Ovary (tissue), 9 donors: Measurements from ENCODE around the gene FBXO34. TPM values are rescaled to one million over a fixed set of nuclear protein-coding genes. Genes with fewer than 3 reads are reported as not detected.

ENCODE experiments used
- DNase-seq, 5 donors: peaks; one replicate each; pipeline ENCODE4 v3.0.0-alpha.2; 2019 to 2020
- H3K27ac ChIP-seq, 2 donors: fragments of 200-600 bp; one replicate each; pipeline versions ENCODE4 v1.5.1 to v1.8.0; 2019 to 2022
- H3K27me3 ChIP-seq: fragments of 200-600 bp; one replicate; pipeline ENCODE4 v1.8.0; 2022
- H3K36me3 ChIP-seq: fragments of 200-600 bp; sonication (generic); one replicate; pipeline ENCODE4 v1.5.1; 2019
- H3K4me1 ChIP-seq: one replicate; pipeline ENCODE4 v1.8.1; 2013; ENCODE audit warnings: mild to moderate bottlenecking, moderate library complexity; ENCODE audit not compliant: insufficient read depth
- H3K4me3 ChIP-seq: fragments of 200-600 bp; sonication (generic); one replicate; pipeline ENCODE4 v1.5.1; 2017
- H3K9me3 ChIP-seq, 2 donors: fragments of 200-600 bp in 1 of 2; sonication (generic) in 1 of 2; one replicate each; pipeline versions ENCODE4 v1.5.1 to v1.8.1; 2013 to 2019; ENCODE audit warnings: mild to moderate bottlenecking in 1 of 2, moderate library complexity in 1 of 2
- CTCF ChIP-seq, 3 donors: fragments of 450-650 bp in 2 of 3; fragments of 200-600 bp in 1 of 3; IDR thresholded peaks; one replicate each; pipeline versions ENCODE4 v1.5.1 to v1.8.0; 2016 to 2022; ENCODE audit warnings: antibody characterized with exemption in 3 of 3, mild to moderate bottlenecking in 1 of 3
- EP300 ChIP-seq: sonication (generic); formaldehyde crosslinking; IDR thresholded peaks from one replicate; pipeline ENCODE4 v1.6.1; 2017; ENCODE audit warnings: antibody characterized with exemption
- POLR2A ChIP-seq: fragments of 450-650 bp; IDR thresholded peaks from one replicate; pipeline ENCODE4 v1.6.1; 2017; ENCODE audit warnings: antibody characterized with exemption, mild to moderate bottlenecking, moderate library complexity
- WGBS, 3 donors: extraction: QIAGEN DNeasy Blood & Tissue Kit in 1 of 3; methylation state at CpG; one replicate each; pipeline versions ENCODE4 v1.1.5 to v1.1.7; 2013 to 2017; 5-methylcytosine and 5-hydroxymethylcytosine counted together
- intact Hi-C, 4 donors: fragments of 100-400 bp; cut with DNase I; formaldehyde crosslinking; loops; one replicate each; pipeline versions ENCODE4 v1.11.0 to v1.15.1; 2022 to 2023
- polyA plus RNA-seq, 2 donors: library from polyadenylated mRNA; stranded (reverse); fragments of 200-250 nt in 1 of 2; fragments of 350-450 nt in 1 of 2; fragmentation: Illumina TruSeq in 1 of 2; extraction: RNeasy Lipid Tissue Mini Kit (QIAGEN cat#74804) in 1 of 2; gene quantifications; one replicate each; pipeline ENCODE4 v1.2.3, GENCODE V29; 2013 to 2014
- total RNA-seq, 7 donors: library from RNA; depleted of rRNA in 2 of 7; stranded (reverse); fragments of >200 nt in 2 of 7; fragmentation: NEBNext Ultra II Directional in 3 of 7; extraction: Animal tissue kit (Norgen Biotek cat#: 25700) in 3 of 7; gene quantifications; one replicate each; pipeline versions ENCODE4 v1.1.0 to v1.2.4, GENCODE V29; 2016 to 2023
- donor health status: DM: no; HTN: no; CAD: no; lungs with moderate emphysema.
- donor health status: DM: no; HTN: no; CAD: no.
- donor health status: Bipolar disorder and iron deficiency.
- donor health status: DM: yes; HTN: yes; CAD: no.
- donor health status: DM: no; HTN: no; CAD: no.
- donor health status: DM: yes; HTN: yes; CAD: no.

The FBXO34 gene
- total and polyA plus RNA-seq, 9 donors: 11.4 to 29.8 (median 20.8) TPM

- intact Hi-C loops: no loop called here
- H3K36me3 ChIP-seq: no peaks in the 10 kb centered on the region
- H3K4me3 ChIP-seq: no peak overlapping the region
- H3K27me3 ChIP-seq: no peaks in the 10 kb centered on the region
- H3K9me3 ChIP-seq: no peaks in the 10 kb centered on the region
- TF ChIP-seq CTCF (IDR thresholded peaks at IDR 0.05) (no peak), EP300 (no peak), POLR2A (no peak)
- H3K4me1 ChIP-seq: peaks cover 4% of the 10 kb centered on the region
- H3K27ac ChIP-seq: no peak overlapping the region
- WGBS, 3 donors: 93 to 100% (median 94%) methylated on average over 1 of the region's 1 CpG
- DNase-seq: no peak
Measured at GRCh38 chr14:55327179-55327578, 56.0 kb downstream of the FBXO34 start.

- 86 to 94% (median 92%) methylated on average over 3 of the region's 3 CpGs for WGBS, 3 donors
- Histone ChIP-seq H3K4me1 (peaks cover 6% of the 10 kb centered on the region), H3K4me3 (no peak overlapping the region), H3K36me3 (no peaks in the 10 kb centered on the region), H3K27me3 (no peaks in the 10 kb centered on the region), H3K27ac (no peak overlapping the region), H3K9me3 (no peaks in the 10 kb centered on the region)
- DNase-seq: no peak
- no peak for TF ChIP-seq EP300
- TF ChIP-seq POLR2A: no peak
- TF ChIP-seq CTCF (IDR thresholded peaks at IDR 0.05): no peak
- intact Hi-C loops: no loop called here
Measured at GRCh38 chr14:55328317-55328716, 57.1 kb downstream of the FBXO34 start.

- peaks cover 13% of the 10 kb centered on the region for H3K4me1 ChIP-seq
- H3K9me3 ChIP-seq: no peaks in the 10 kb centered on the region
- no peaks in the 10 kb centered on the region for H3K27me3 ChIP-seq
- peak overlapping the region in 1 of 2 donors; percentile 47 for H3K27ac ChIP-seq
- WGBS, 3 donors: 26 to 34% (median 28%) methylated on average over 6 of the region's 6 CpGs
- no peaks in the 10 kb centered on the region for H3K36me3 ChIP-seq
- no peak overlapping the region for H3K4me3 ChIP-seq
- TF ChIP-seq EP300: no peak
- TF ChIP-seq POLR2A: no peak
- TF ChIP-seq CTCF (IDR thresholded peaks at IDR 0.05): no peak
- DNase-seq: no peak
- intact Hi-C loops: no loop called here
Measured at GRCh38 chr14:55329999-55330710, 58.9 kb downstream of the FBXO34 start.

- TF ChIP-seq EP300: no peak
- no peak for TF ChIP-seq POLR2A
- intact Hi-C loops: no loop called here
- no peaks in the 10 kb centered on the region for H3K9me3 ChIP-seq
- no peaks in the 10 kb centered on the region for H3K36me3 ChIP-seq
- H3K27ac ChIP-seq: no peak overlapping the region
- DNase-seq: no peak
- H3K4me1 ChIP-seq: peaks cover 13% of the 10 kb centered on the region
- no peaks in the 10 kb centered on the region for H3K27me3 ChIP-seq
- 31 to 49% (median 32%) methylated on average over 7 of the region's 7 CpGs for WGBS, 3 donors
- H3K4me3 ChIP-seq: no peak overlapping the region
Measured at GRCh38 chr14:55332654-55333570, 61.7 kb downstream of the FBXO34 start.
